H1 (cell line): ENCODE data around the gene GRB14. TPM values are rescaled to one million over a fixed set of nuclear protein-coding genes. Genes with fewer than 3 reads are reported as not detected.

Source experiments
- CTCF ChIA-PET: fragments of 300-600 bp; sonication (Branson Sonifier 250); formaldehyde crosslinking; loops from one replicate; lab custom pipeline; 2021; ENCODE audit not compliant: partially characterized antibody; lab: Charles Lee
- POLR2A ChIA-PET: fragments of 300-600 bp; sonication (Branson Sonifier 250); formaldehyde crosslinking; loops from one replicate; lab custom pipeline; 2021; ENCODE audit warnings: inconsistent platforms; ENCODE audit not compliant: partially characterized antibody; lab: Charles Lee
- DNase-seq, 2 experiments: peaks; one replicate each; pipeline versions ENCODE4 v3.0.0 to v3.0.0-alpha.2; 2010 to 2022; ENCODE audit warnings: low spot score in 2 of 2, low read depth in 1 of 2, mixed read lengths in 1 of 2
- FAIRE-seq: peaks from 2 replicates; lab custom pipeline; 2011; peaks lifted over from hg19 to GRCh38; lab: Jason Lieb, UNC
- H2AFZ ChIP-seq: 2 replicates; pipeline ENCODE4 v1.8.1; 2012; ENCODE audit warnings: low read length, inconsistent platforms
- H2AK5ac ChIP-seq: 2 replicates; pipeline ENCODE4 v1.6.1; 2013; ENCODE audit warnings: low read depth, low read length
- H2BK120ac ChIP-seq: replicated peaks from 2 replicates; pipeline ENCODE3; 2013; ENCODE audit warnings: low read depth, low read length, inconsistent platforms
- H2BK12ac ChIP-seq: 2 replicates; pipeline ENCODE4 v1.6.1; 2013; ENCODE audit warnings: low read depth, low read length
- H2BK15ac ChIP-seq: 2 replicates; pipeline ENCODE4 v1.6.1; 2013; ENCODE audit warnings: low read length
- H2BK20ac ChIP-seq: 2 replicates; pipeline ENCODE4 v1.6.1; 2013; ENCODE audit warnings: low read length
- H2BK5ac ChIP-seq: 2 replicates; pipeline ENCODE4 v1.6.1; 2013; ENCODE audit warnings: low read depth, low read length
- H3K14ac ChIP-seq: 2 replicates; pipeline ENCODE4 v1.6.1; 2013; ENCODE audit warnings: inconsistent platforms; ENCODE audit not compliant: insufficient read length
- H3K18ac ChIP-seq: 2 replicates; pipeline ENCODE4 v1.6.1; 2013; ENCODE audit warnings: low read length; ENCODE audit errors: extremely low read depth
- H3K23ac ChIP-seq: 2 replicates; pipeline ENCODE4 v1.6.1; 2013; ENCODE audit warnings: inconsistent platforms; ENCODE audit not compliant: insufficient read length
- H3K23me2 ChIP-seq: 2 replicates; pipeline ENCODE4 v1.6.1; 2013; ENCODE audit warnings: low read depth, low read length
- H3K27ac ChIP-seq: 2 replicates; pipeline ENCODE4 v1.6.1; 2011; ENCODE audit warnings: low read depth, low read length, inconsistent platforms
- H3K27me3 ChIP-seq, 4 experiments: replicated peaks in 1 of 4; 1 replicate in 1 of 4; 2 replicates in 3 of 4; pipeline versions ENCODE4 v1.6.1 to v1.8.1; 2011 to 2013; ENCODE audit warnings: low read length in 3 of 4, mild to moderate bottlenecking in 3 of 4, inconsistent platforms in 2 of 4, mixed read lengths in 2 of 4, moderate library complexity in 1 of 4; ENCODE audit not compliant: control insufficient read depth in 3 of 4, insufficient read depth in 3 of 4; ENCODE audit errors: extremely low read depth in 1 of 4
- H3K36me3 ChIP-seq, 4 experiments: 2 replicates each; pipeline versions ENCODE4 v1.6.1 to v1.8.1; 2011 to 2013; ENCODE audit warnings: mild to moderate bottlenecking in 4 of 4, low read length in 3 of 4, moderate library complexity in 2 of 4, control low read depth in 1 of 4, inconsistent platforms in 1 of 4; ENCODE audit not compliant: insufficient read depth in 4 of 4, control insufficient read depth in 2 of 4
- H3K4ac ChIP-seq: replicated peaks from 2 replicates; pipeline ENCODE3; 2013; ENCODE audit warnings: low read length, low read depth, mixed read lengths, inconsistent platforms; ENCODE audit not compliant: insufficient read length
- H3K4me1 ChIP-seq, 4 experiments: replicated peaks in 1 of 4; 1 replicate in 1 of 4; 2 replicates in 3 of 4; pipeline versions ENCODE4 v1.6.1 to v1.8.1; 2011 to 2013; ENCODE audit warnings: low read length in 3 of 4, inconsistent platforms in 2 of 4, mixed read lengths in 1 of 4; ENCODE audit not compliant: insufficient read depth in 4 of 4, control insufficient read depth in 3 of 4
- H3K4me2 ChIP-seq, 2 experiments: 2 replicates each; pipeline versions ENCODE4 v1.6.1 to v1.8.1; 2011 to 2013; ENCODE audit warnings: low read depth in 2 of 2, low read length in 2 of 2, control low read depth in 1 of 2, inconsistent platforms in 1 of 2, mild to moderate bottlenecking in 1 of 2; ENCODE audit not compliant: insufficient read depth in 1 of 2
- H3K4me3 ChIP-seq, 4 experiments: fragments of 200-600, 300-600 bp in 1 of 4; sonication (generic), shearing (Covaris generic), sonication (Bioruptor Twin) in 1 of 4; 2 replicates each; pipeline versions ENCODE4 v1.5.1 to v1.8.1; 2011 to 2016; ENCODE audit warnings: low read length in 4 of 4, low read depth in 3 of 4, control low read depth in 2 of 4, inconsistent platforms in 2 of 4, mild to moderate bottlenecking in 2 of 4, mixed read lengths in 1 of 4, moderate library complexity in 1 of 4; ENCODE audit not compliant: insufficient read depth in 2 of 4; ENCODE audit errors: extremely low read depth in 1 of 4
- H3K56ac ChIP-seq: replicated peaks from 2 replicates; pipeline ENCODE3; 2013; ENCODE audit warnings: low read depth, mild to moderate bottlenecking, mixed read lengths, low read length, inconsistent platforms; ENCODE audit not compliant: insufficient read length
- H3K79me1 ChIP-seq: 2 replicates; pipeline ENCODE4 v1.6.1; 2013; ENCODE audit warnings: low read depth, low read length, control low read depth
- H3K79me2 ChIP-seq, 2 experiments: 2 replicates each; pipeline versions ENCODE4 v1.6.1 to v1.8.1; 2012 to 2013; ENCODE audit warnings: low read length in 2 of 2, mild to moderate bottlenecking in 2 of 2, inconsistent platforms in 1 of 2; ENCODE audit not compliant: insufficient read depth in 2 of 2, control insufficient read depth in 1 of 2
- H3K9ac ChIP-seq, 4 experiments: replicated peaks in 1 of 4; 1 replicate in 1 of 4; 2 replicates in 3 of 4; pipeline versions ENCODE4 v1.6.1 to v1.8.1; 2011 to 2013; ENCODE audit warnings: low read depth in 3 of 4, low read length in 3 of 4, control low read depth in 2 of 4, mild to moderate bottlenecking in 2 of 4, moderate library complexity in 2 of 4, inconsistent platforms in 1 of 4; ENCODE audit errors: extremely low read depth in 1 of 4
- H3K9me3 ChIP-seq, 2 experiments: 2 replicates each; pipeline versions ENCODE4 v1.6.1 to v1.8.1; 2012 to 2013; ENCODE audit warnings: mild to moderate bottlenecking in 2 of 2, moderate library complexity in 2 of 2, control low read depth in 1 of 2, inconsistent platforms in 1 of 2, low read depth in 1 of 2, low read length in 1 of 2, mixed read lengths in 1 of 2; ENCODE audit not compliant: insufficient read depth in 2 of 2
- H4K20me1 ChIP-seq, 2 experiments: replicated peaks in 1 of 2; 2 replicates each; pipeline versions ENCODE3 to v1.8.1; 2011 to 2013; ENCODE audit warnings: inconsistent platforms in 2 of 2, low read length in 2 of 2, mild to moderate bottlenecking in 1 of 2; ENCODE audit not compliant: insufficient read depth in 2 of 2, control insufficient read depth in 1 of 2
- H4K5ac ChIP-seq: 2 replicates; pipeline ENCODE4 v1.6.1; 2013; ENCODE audit warnings: low read length, low read depth, mixed read lengths, inconsistent platforms; ENCODE audit not compliant: insufficient read length
- H4K8ac ChIP-seq: 2 replicates; pipeline ENCODE4 v1.8.0; 2013; ENCODE audit warnings: mild to moderate bottlenecking, moderate library complexity, low read length, inconsistent platforms; ENCODE audit not compliant: insufficient read depth; ENCODE audit errors: extremely low read depth
- H4K91ac ChIP-seq: replicated peaks from 2 replicates; pipeline ENCODE3; 2013; ENCODE audit warnings: low read length, mixed read lengths, inconsistent platforms; ENCODE audit not compliant: insufficient read length
- BCL11A ChIP-seq, 2 experiments: IDR thresholded peaks; one replicate each; pipeline ENCODE4 v1.6.1; 2011; ENCODE audit warnings: low read depth in 2 of 2, low read length in 2 of 2, mild to moderate bottlenecking in 2 of 2
- BRCA1 ChIP-seq: IDR thresholded peaks from 2 replicates; pipeline ENCODE4 v1.6.1; 2012; ENCODE audit warnings: low read depth, low read length, improper control_type of control experiment
- CBX8 ChIP-seq: fragments of 300-800, 300-1000 bp; sonication (generic); IDR thresholded peaks from 2 replicates; pipeline ENCODE4 v1.7.1; 2016; ENCODE audit warnings: low read depth, low read length, borderline replicate concordance
- EGR1 ChIP-seq: IDR thresholded peaks from 2 replicates; pipeline ENCODE4 v1.6.1; 2011; ENCODE audit warnings: low read depth, low read length, borderline replicate concordance
- FOSL1 ChIP-seq: IDR thresholded peaks from 2 replicates; pipeline ENCODE4 v1.6.1; 2011; ENCODE audit warnings: mild to moderate bottlenecking, low read depth, low read length, moderate library complexity; ENCODE audit not compliant: insufficient read depth
- GABPA ChIP-seq: IDR thresholded peaks from 2 replicates; pipeline ENCODE4 v1.6.1; 2011; ENCODE audit warnings: mild to moderate bottlenecking, low read length, moderate library complexity, borderline replicate concordance; ENCODE audit not compliant: insufficient read depth
- KDM1A ChIP-seq: fragments of 200-600, 300-600 bp; sonication (generic); IDR thresholded peaks from 2 replicates; pipeline ENCODE4 v1.7.1; 2016; ENCODE audit warnings: mild to moderate bottlenecking, low read length, borderline replicate concordance
- NRF1 ChIP-seq: IDR thresholded peaks from 2 replicates; pipeline ENCODE4 v1.6.1; 2011; ENCODE audit warnings: mild to moderate bottlenecking, low read depth, low read length, improper control_type of control experiment
- POLR2AphosphoS5 ChIP-seq: IDR thresholded peaks from 2 replicates; pipeline ENCODE4 v1.6.1; 2011; ENCODE audit warnings: low read depth, low read length
- POU5F1 ChIP-seq: IDR thresholded peaks from 2 replicates; pipeline ENCODE4 v1.6.1; 2011; ENCODE audit warnings: low read depth, mild to moderate bottlenecking, low read length, moderate library complexity
- SP1 ChIP-seq: IDR thresholded peaks from 2 replicates; pipeline ENCODE4 v1.6.1; 2011; ENCODE audit warnings: low read depth, low read length
- SRF ChIP-seq: IDR thresholded peaks from 2 replicates; pipeline ENCODE4 v1.6.1; 2011; ENCODE audit warnings: mild to moderate bottlenecking, low read depth, low read length, moderate library complexity
- WGBS, 2 experiments: shearing (Covaris generic) in 1 of 2; methylation state at CpG; one replicate each; pipeline versions ENCODE4 v1.1.6 to v1.1.7; 2013 to 2015; ENCODE audit warnings: low lambda C conversion rate in 2 of 2, mixed read lengths in 2 of 2, inconsistent platforms in 1 of 2, low coverage in 1 of 2, missing lambda C conversion rate in 1 of 2; ENCODE audit not compliant: insufficient replicate concordance in 2 of 2, insufficient coverage in 1 of 2, insufficient read length in 1 of 2; ENCODE audit errors: extremely low coverage in 1 of 2, missing lambda C conversion rate in 1 of 2; 5-methylcytosine and 5-hydroxymethylcytosine counted together
- polyA plus RNA-seq, 7 experiments: library from polyadenylated mRNA; depleted of rRNA in 3 of 7; stranded (reverse) in 5 of 7; unstranded in 2 of 7; fragments of >200 nt in 5 of 7; fragments of 200-250 nt in 2 of 7; gene quantifications; 1 replicate in 5 of 7; 2 replicates in 1 of 7; 4 replicates in 1 of 7; pipeline versions ENCODE4 v1.2.1 to v1.2.3, GENCODE V29; 2011 to 2013; ENCODE audit warnings: missing spikeins in 2 of 7, mixed read lengths in 2 of 7
- total RNA-seq: library from RNA; stranded (reverse); fragmentation: NEBNext Ultra II Directional; extraction: Animal tissue kit (Norgen Biotek cat#: 25700); gene quantifications from 2 replicates; pipeline ENCODE4 v1.2.1, GENCODE V29; 2021
- TF ChIP-seq, protein P1 (sequence below): IDR thresholded peaks from 2 replicates; pipeline ENCODE4 v1.6.1; 2012; ENCODE audit warnings: inconsistent platforms
- TF ChIP-seq, protein P2 (sequence below): IDR thresholded peaks from 2 replicates; pipeline ENCODE4 v1.6.1; 2012; ENCODE audit warnings: inconsistent platforms

GRB14 gene
- total and polyA plus RNA-seq, 2 of the 8 experiments (the other 6 are each of a cell fraction or from before 2014, with no cell fraction given): 2.5 to 11.6 TPM

DNA sequence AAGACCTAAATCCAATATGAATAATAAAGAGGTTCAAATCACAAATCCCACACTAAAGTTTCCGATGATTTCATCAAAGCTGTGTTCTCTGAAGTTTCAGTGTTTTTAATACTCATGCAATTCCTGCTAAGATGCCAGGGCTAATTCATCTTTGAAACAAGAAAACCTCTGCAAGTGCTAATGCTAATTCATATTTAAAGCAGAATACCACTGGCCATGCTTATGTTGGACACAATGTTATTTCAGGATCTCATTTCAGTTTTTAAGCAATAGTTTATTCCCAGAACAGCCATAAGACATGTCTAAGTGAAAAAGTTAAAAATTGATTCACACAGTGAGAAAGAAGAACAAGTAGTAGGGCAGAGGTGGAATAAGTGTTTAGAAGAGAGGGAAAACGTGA lies 62.8 kb downstream of the GRB14 start:
- no peak overlapping the region for H2BK120ac ChIP-seq
- H3K79me2 ChIP-seq: no peaks in the 10 kb centered on the region
- no peak for FAIRE-seq
- no peak overlapping the region for H3K14ac ChIP-seq
- ChIA-PET POLR2A (no interaction called here), CTCF (interaction anchor here (5.0 kb wide), 1 partner anchor 42 kb away, joined by 36 read pairs; no protein-coding TSS in a partner anchor)
- no peak overlapping the region for H4K8ac ChIP-seq
- H3K36me3 ChIP-seq: no peaks in the 10 kb centered on the region
- H2AFZ ChIP-seq: no peak overlapping the region
- H3K79me1 ChIP-seq: no peaks in the 10 kb centered on the region
- 84 to 100% methylated on average over 1 to 2 of the region's 2 CpGs for WGBS, 2 experiments
- no peak for DNase-seq
- no peak overlapping the region for H2BK20ac ChIP-seq
- no peak overlapping the region for H3K18ac ChIP-seq
- H4K20me1 ChIP-seq: no peaks in the 10 kb centered on the region
- no peak overlapping the region for H3K4me3 ChIP-seq
- H3K56ac ChIP-seq: no peak overlapping the region
- no peaks in the 10 kb centered on the region for H3K27me3 ChIP-seq
- no peak overlapping the region for H3K9ac ChIP-seq
- H3K4me1 ChIP-seq: no peaks in the 10 kb centered on the region
- H3K9me3 ChIP-seq: no peaks in the 10 kb centered on the region
- H2BK5ac ChIP-seq: no peak overlapping the region
- no peak overlapping the region for H3K4me2 ChIP-seq
- no peak overlapping the region for H3K27ac ChIP-seq
- no peak overlapping the region for H3K23ac ChIP-seq
- H2BK12ac ChIP-seq: no peak overlapping the region
- H2BK15ac ChIP-seq: no peak overlapping the region
- H3K23me2 ChIP-seq: no peaks in the 10 kb centered on the region; the same call in 1 of the 2 replicates
- no peak overlapping the region for H4K91ac ChIP-seq
- no peak overlapping the region for H4K5ac ChIP-seq
- H2AK5ac ChIP-seq: no peak overlapping the region
- no peak overlapping the region for H3K4ac ChIP-seq
- TF ChIP-seq CBX8: no peak
- no peak for TF ChIP-seq KDM1A
- TF ChIP-seq POLR2AphosphoS5: no peak
- no peak for TF ChIP-seq EGR1
- no peak for TF ChIP-seq SRF
- no peak for TF ChIP-seq SP1
- TF ChIP-seq BCL11A (IDR thresholded peaks at IDR 0.05; ENCODE audit: low read depth in 2 of 2, low read length in 2 of 2): no peak
- no peak for TF ChIP-seq NRF1
- TF ChIP-seq, protein P1, sequence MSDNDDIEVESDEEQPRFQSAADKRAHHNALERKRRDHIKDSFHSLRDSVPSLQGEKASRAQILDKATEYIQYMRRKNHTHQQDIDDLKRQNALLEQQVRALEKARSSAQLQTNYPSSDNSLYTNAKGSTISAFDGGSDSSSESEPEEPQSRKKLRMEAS: no peak
- no peak for TF ChIP-seq POU5F1
- TF ChIP-seq GABPA: no peak
- no peak for TF ChIP-seq BRCA1
- TF ChIP-seq, protein P2, sequence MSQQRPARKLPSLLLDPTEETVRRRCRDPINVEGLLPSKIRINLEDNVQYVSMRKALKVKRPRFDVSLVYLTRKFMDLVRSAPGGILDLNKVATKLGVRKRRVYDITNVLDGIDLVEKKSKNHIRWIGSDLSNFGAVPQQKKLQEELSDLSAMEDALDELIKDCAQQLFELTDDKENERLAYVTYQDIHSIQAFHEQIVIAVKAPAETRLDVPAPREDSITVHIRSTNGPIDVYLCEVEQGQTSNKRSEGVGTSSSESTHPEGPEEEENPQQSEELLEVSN: no peak
- no peak for TF ChIP-seq FOSL1
